Measurements from ENCODE around the gene ABCB4.

- TF ChIP-seq, protein P1, sequence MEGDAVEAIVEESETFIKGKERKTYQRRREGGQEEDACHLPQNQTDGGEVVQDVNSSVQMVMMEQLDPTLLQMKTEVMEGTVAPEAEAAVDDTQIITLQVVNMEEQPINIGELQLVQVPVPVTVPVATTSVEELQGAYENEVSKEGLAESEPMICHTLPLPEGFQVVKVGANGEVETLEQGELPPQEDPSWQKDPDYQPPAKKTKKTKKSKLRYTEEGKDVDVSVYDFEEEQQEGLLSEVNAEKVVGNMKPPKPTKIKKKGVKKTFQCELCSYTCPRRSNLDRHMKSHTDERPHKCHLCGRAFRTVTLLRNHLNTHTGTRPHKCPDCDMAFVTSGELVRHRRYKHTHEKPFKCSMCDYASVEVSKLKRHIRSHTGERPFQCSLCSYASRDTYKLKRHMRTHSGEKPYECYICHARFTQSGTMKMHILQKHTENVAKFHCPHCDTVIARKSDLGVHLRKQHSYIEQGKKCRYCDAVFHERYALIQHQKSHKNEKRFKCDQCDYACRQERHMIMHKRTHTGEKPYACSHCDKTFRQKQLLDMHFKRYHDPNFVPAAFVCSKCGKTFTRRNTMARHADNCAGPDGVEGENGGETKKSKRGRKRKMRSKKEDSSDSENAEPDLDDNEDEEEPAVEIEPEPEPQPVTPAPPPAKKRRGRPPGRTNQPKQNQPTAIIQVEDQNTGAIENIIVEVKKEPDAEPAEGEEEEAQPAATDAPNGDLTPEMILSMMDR (IDR thresholded peaks at IDR 0.05) = no peak
- TF ChIP-seq POLR2A (IDR thresholded peaks at IDR 0.05) = no peak
Measured at GRCh38 chr7:87375662-87376435, 99.6 kb downstream of the ABCB4 start.

All from uterus (tissue), 2 donors.